SK-N-MC (cell line): Measurements from ENCODE around the gene NKX2-4.
A peak's percentile ranks its signal among the peaks of the same experiment; 100 is the strongest.

ENCODE experiments used
- DNase-seq: peaks from one replicate; pipeline ENCODE4 v3.0.0-alpha.2; 2011; ENCODE audit warnings: low read depth, low spot score
- H3K27ac ChIP-seq: fragments of 200-600 bp; sonication (generic); 2 replicates; pipeline ENCODE4 v1.5.1; 2016; ENCODE audit warnings: mixed run types
- H3K36me3 ChIP-seq: fragments of 200-600 bp; sonication (generic); 2 replicates; pipeline ENCODE4 v1.6.1; 2017; ENCODE audit warnings: antibody characterized with exemption, low read length, mixed read lengths; ENCODE audit not compliant: insufficient read depth
- H3K4me3 ChIP-seq: fragments of 200-600 bp; sonication (generic); 2 replicates; pipeline ENCODE4 v1.5.1; 2016
- H3K9ac ChIP-seq: fragments of 200-600 bp; sonication (generic); 2 replicates; pipeline ENCODE4 v1.8.0; 2017; ENCODE audit warnings: mixed run types, mixed read lengths; ENCODE audit not compliant: insufficient read length
- H3K9me3 ChIP-seq: fragments of 200-600 bp; sonication (generic); 2 replicates; pipeline ENCODE4 v1.6.1; 2017; ENCODE audit warnings: low read depth, mild to moderate bottlenecking, antibody characterized with exemption, low read length, moderate library complexity, mixed read lengths
- EZH2 ChIP-seq: fragments of 200-600 bp; sonication (generic); IDR thresholded peaks from one replicate; pipeline ENCODE4 v1.6.1; 2017; ENCODE audit warnings: antibody characterized with exemption
- FOXP2 ChIP-seq: optimal IDR thresholded peaks from 2 replicates; pipeline ENCODE3; 2011; ENCODE audit warnings: mild to moderate bottlenecking, moderate library complexity; ENCODE audit not compliant: insufficient read depth; ENCODE audit errors: extremely low read length, control extremely low read depth
- POLR2AphosphoS5 ChIP-seq: IDR thresholded peaks from 2 replicates; pipeline ENCODE4 v1.6.1; 2012; ENCODE audit warnings: mild to moderate bottlenecking, low read depth, low read length, borderline replicate concordance

Gene NKX2-4

DNA sequence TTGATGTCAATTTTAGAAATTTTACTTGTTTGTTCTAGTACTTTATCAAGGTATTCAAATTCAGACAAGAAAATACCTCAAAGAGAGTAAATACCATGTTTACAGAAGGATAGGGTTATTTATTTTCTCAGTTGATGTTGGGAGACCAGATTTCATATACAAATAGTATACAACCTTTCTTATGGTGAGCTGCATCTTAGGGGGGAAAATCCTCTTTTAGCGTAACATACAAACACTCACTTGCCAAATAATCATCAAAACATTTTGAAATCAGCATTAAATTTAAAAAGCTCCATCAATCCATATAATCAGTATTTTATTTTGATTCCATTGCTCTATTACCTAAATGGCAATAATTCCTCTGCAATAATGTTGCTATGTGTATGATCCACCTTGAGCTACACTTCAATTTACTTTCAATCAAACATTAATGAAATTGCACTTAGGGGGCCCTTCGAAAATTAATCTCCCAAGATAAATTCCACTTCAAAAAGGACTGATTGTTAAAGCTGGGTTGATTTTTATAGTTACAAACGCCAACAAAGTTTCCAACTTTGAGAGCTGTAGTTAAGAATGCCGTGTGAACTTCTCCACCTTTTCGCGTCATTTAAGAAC, 2.2 kb downstream of the NKX2-4 start:
- H3K9me3 ChIP-seq = no peaks in the 10 kb centered on the region
- no peak for DNase-seq
- peaks cover 24% of the 10 kb centered on the region; the same call in 1 of the 2 replicates for H3K36me3 ChIP-seq
- TF ChIP-seq POLR2AphosphoS5 (no peak), FOXP2 (no peak), EZH2 (no peak)
- peak overlapping the region; percentile 92 for H3K9ac ChIP-seq
- H3K4me3 ChIP-seq = peak overlapping the region; percentile 84
- H3K27ac ChIP-seq = peak overlapping the region; percentile 91

GRCh38 chr20:21394551-21394950, 2.8 kb downstream of the NKX2-4 start:
- Histone ChIP-seq H3K4me3 (peak overlapping the region; percentile 84), H3K9ac (peak overlapping the region; percentile 92), H3K27ac (peak overlapping the region; percentile 91), H3K9me3 (no peaks in the 10 kb centered on the region), H3K36me3 (peaks cover 20% of the 10 kb centered on the region; the same call in 1 of the 2 replicates)
- no peak for TF ChIP-seq POLR2AphosphoS5
- no peak for TF ChIP-seq EZH2
- TF ChIP-seq FOXP2 = no peak
- DNase-seq = no peak

- Histone ChIP-seq H3K9ac (peak overlapping the region; percentile 92), H3K36me3 (peaks cover 20% of the 10 kb centered on the region; the same call in 1 of the 2 replicates), H3K9me3 (no peaks in the 10 kb centered on the region), H3K4me3 (peak overlapping the region; percentile 84), H3K27ac (peak overlapping the region; percentile 91)
- DNase-seq = no peak
- TF ChIP-seq EZH2 = no peak
- no peak for TF ChIP-seq FOXP2
- TF ChIP-seq POLR2AphosphoS5 = no peak
Observed at GRCh38 chr20:21393816-21394519, 3.4 kb downstream of the NKX2-4 start.

DNA sequence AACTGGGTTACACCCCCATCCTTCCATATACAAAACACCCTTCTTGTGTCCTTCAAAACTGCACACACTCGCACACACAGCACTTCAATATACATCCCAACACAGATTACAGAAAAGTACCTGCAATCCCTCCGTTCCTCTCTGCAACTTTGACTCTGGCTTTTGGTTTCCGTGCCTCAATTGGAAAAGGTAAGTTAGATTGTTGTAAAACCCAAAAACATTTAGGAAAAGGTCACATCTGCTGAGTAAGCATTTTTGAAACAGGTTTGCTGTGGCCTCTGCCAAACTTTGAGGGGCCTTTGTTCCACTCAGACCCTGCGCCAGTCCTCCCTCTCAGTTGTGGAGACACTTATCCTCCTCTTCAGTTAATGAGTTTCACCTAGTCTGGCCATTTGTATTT, 4.2 kb downstream of the NKX2-4 start:
- Histone ChIP-seq H3K9me3 (no peaks in the 10 kb centered on the region), H3K27ac (peak overlapping the region; percentile 91), H3K36me3 (peaks cover 25% of the 10 kb centered on the region; the same call in 1 of the 2 replicates), H3K9ac (peak overlapping the region; percentile 15), H3K4me3 (peak overlapping the region; percentile 84)
- no peak for DNase-seq
- TF ChIP-seq POLR2AphosphoS5 (no peak), FOXP2 (no peak), EZH2 (no peak)

DNA sequence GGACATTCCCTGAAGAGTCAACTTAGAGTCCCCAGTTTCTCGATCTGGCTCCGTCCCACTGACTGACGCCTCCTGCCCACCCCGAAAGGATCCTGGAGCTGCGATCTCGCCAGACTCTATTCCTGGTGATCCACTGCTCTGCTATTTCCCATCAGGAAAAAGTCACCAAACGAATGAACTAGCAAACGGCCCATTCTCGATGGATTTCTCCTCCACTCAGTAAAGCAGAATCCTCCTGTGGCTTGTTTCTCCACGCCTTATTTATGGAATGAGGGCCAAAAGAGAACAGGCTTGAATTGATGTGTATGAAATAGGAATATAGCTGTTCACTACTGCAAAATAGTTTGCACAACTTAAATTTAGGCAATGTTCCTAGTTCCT, 5.4 kb downstream of the NKX2-4 start:
- DNase-seq = no peak
- H3K9ac ChIP-seq = no peak overlapping the region
- peak overlapping the region; percentile 91 for H3K27ac ChIP-seq
- TF ChIP-seq POLR2AphosphoS5 = no peak; the same call in 1 of the 2 replicates
- no peak for TF ChIP-seq FOXP2
- no peak for TF ChIP-seq EZH2
- H3K36me3 ChIP-seq = peaks cover 34% of the 10 kb centered on the region
- H3K4me3 ChIP-seq = peak overlapping the region; percentile 4; the same call in 1 of the 2 replicates
- no peaks in the 10 kb centered on the region for H3K9me3 ChIP-seq

GRCh38 chr20:21391185-21391971, 5.9 kb downstream of the NKX2-4 start:
- H3K9ac ChIP-seq = no peak overlapping the region
- H3K4me3 ChIP-seq = no peak overlapping the region
- H3K9me3 ChIP-seq = no peaks in the 10 kb centered on the region
- peaks cover 39% of the 10 kb centered on the region for H3K36me3 ChIP-seq
- TF ChIP-seq EZH2 (no peak), POLR2AphosphoS5 (no peak), FOXP2 (no peak)
- H3K27ac ChIP-seq = peak overlapping the region; percentile 94
- no peak for DNase-seq

DNA sequence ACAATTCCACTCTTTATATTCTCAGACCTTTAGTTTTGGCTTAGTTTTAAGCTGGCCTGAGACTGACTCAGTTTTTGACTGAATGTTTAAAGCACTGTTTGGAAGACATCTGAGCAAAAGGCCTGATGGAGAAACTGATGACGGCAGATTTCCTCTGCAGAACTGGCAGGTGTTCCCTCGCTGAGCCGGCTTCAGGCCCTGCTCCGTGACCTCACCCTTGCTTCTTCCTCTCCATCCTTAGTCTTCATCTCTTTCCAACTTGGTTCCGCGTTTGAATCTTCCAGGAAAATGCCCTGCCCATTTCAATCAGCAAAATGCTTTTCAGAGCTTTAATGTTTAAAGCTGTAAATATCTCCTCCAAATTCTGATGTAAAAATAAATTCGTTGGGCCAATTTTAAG, 6.6 kb downstream of the NKX2-4 start:
- H3K36me3 ChIP-seq = peaks cover 46% of the 10 kb centered on the region
- no peak overlapping the region for H3K4me3 ChIP-seq
- H3K9me3 ChIP-seq = no peaks in the 10 kb centered on the region

GRCh38 chr20:21389368-21389767, 8.0 kb downstream of the NKX2-4 start:
- no peak for DNase-seq
- H3K9me3 ChIP-seq = no peaks in the 10 kb centered on the region
- H3K36me3 ChIP-seq = peaks cover 49% of the 10 kb centered on the region
- peak overlapping the region; percentile 94 for H3K27ac ChIP-seq
- peak overlapping the region; percentile 50 for H3K4me3 ChIP-seq
- TF ChIP-seq FOXP2 (peak; percentile 91), POLR2AphosphoS5 (no peak)
- H3K9ac ChIP-seq = peak overlapping the region; percentile 7

More for the DNA sequence above, 6.6 kb downstream of the NKX2-4 start:
- DNase-seq = no peak
- H3K9ac ChIP-seq = no peak overlapping the region
- TF ChIP-seq POLR2AphosphoS5 (no peak), EZH2 (no peak), FOXP2 (no peak)
- H3K27ac ChIP-seq = peak overlapping the region; percentile 94
